Testis (tissue), 2 donors: ENCODE measurements around the gene TACC3.

Source experiments
- POLR2A ChIP-seq: fragments of 450-650 bp; IDR thresholded peaks from one replicate; pipeline ENCODE4 v1.6.1; 2017; ENCODE audit warnings: antibody characterized with exemption, mild to moderate bottlenecking, moderate library complexity
- TF ChIP-seq, protein P1 (sequence below), 3 experiments: fragments of 450-650 bp in 2 of 3; fragments of 200-600 bp in 1 of 3; sonication (generic) in 1 of 3; IDR thresholded peaks; one replicate each; pipeline ENCODE4 v1.5.1; 2016 to 2019; ENCODE audit warnings: antibody characterized with exemption in 3 of 3, mild to moderate bottlenecking in 2 of 3, moderate library complexity in 1 of 3

DNA sequence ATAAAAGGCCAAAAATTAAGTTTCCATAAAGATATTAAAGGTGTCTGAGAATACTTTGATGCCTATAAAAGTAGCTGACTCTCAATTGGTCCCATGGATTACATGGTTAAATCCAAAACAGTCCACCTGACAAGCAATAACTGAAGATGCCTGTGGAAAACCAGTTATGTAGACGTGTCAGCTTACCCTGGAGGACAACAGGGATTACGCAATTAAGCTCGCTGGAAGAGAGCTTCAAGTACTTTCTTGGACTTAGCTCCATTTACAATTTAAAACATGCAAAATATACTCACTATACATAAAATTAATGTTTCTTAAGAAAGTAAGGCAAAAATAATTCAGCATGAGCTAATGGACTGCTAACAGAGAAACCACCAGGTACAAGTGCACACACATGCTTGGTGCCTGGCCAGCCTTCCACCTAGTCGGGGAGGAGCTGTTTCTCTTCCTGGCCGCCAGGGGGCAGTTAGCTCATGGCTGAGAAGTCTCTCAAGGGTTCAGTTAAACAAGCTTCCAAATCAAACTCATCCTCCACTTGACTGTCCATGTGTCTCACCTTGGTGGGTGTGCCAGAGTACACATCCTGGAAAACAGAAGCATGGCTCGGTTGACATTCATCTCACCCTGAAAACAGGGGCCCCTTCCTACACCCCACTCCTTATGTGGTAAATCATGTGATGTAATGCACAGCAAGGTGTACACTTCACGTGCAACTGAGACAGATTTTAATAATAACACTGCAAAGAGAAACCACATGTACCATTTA is 28.0 kb upstream of the TACC3 start:
- no peak for TF ChIP-seq POLR2A
- TF ChIP-seq, protein P1, sequence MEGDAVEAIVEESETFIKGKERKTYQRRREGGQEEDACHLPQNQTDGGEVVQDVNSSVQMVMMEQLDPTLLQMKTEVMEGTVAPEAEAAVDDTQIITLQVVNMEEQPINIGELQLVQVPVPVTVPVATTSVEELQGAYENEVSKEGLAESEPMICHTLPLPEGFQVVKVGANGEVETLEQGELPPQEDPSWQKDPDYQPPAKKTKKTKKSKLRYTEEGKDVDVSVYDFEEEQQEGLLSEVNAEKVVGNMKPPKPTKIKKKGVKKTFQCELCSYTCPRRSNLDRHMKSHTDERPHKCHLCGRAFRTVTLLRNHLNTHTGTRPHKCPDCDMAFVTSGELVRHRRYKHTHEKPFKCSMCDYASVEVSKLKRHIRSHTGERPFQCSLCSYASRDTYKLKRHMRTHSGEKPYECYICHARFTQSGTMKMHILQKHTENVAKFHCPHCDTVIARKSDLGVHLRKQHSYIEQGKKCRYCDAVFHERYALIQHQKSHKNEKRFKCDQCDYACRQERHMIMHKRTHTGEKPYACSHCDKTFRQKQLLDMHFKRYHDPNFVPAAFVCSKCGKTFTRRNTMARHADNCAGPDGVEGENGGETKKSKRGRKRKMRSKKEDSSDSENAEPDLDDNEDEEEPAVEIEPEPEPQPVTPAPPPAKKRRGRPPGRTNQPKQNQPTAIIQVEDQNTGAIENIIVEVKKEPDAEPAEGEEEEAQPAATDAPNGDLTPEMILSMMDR (IDR thresholded peaks at IDR 0.05), result peak; percentile 69 to 86 (median 77)
